Neutrophil (primary cell): ENCODE data around the gene CLEC2L.

Source experiments
- H3K27ac ChIP-seq: fragments of 200-600 bp; sonication (generic); 2 replicates; pipeline ENCODE4 v1.5.1; 2016; ENCODE audit warnings: mild to moderate bottlenecking, moderate library complexity
- H3K27me3 ChIP-seq: fragments of 200-600 bp; sonication (generic); 2 replicates; pipeline ENCODE4 v1.6.0; 2016; ENCODE audit warnings: mild to moderate bottlenecking
- H3K36me3 ChIP-seq: fragments of 200-600 bp; sonication (generic); 2 replicates; pipeline ENCODE4 v1.5.1; 2017
- H3K4me1 ChIP-seq, 2 experiments: fragments of 200-600 bp in 1 of 2; sonication (generic) in 1 of 2; 1 replicate in 1 of 2; 2 replicates in 1 of 2; pipeline versions ENCODE4 v1.5.1 to v1.6.1; 2013 to 2016; ENCODE audit warnings: low read depth in 1 of 2, low read length in 1 of 2, mild to moderate bottlenecking in 1 of 2, moderate library complexity in 1 of 2; ENCODE audit not compliant: control insufficient read depth in 1 of 2, insufficient read depth in 1 of 2
- H3K4me3 ChIP-seq, 2 experiments: fragments of 200-600 bp in 1 of 2; sonication (generic) in 1 of 2; 1 replicate in 1 of 2; 2 replicates in 1 of 2; pipeline ENCODE4 v1.5.1; 2013 to 2016; ENCODE audit warnings: low read depth in 1 of 2, low read length in 1 of 2, mild to moderate bottlenecking in 1 of 2, moderate library complexity in 1 of 2
- H3K9me3 ChIP-seq: fragments of 200-600 bp; sonication (generic); 2 replicates; pipeline ENCODE4 v1.5.1; 2016
- CTCF ChIP-seq: fragments of 200-600 bp; sonication (generic); IDR thresholded peaks from 2 replicates; pipeline ENCODE4 v1.5.1; 2016; ENCODE audit warnings: antibody characterized with exemption

The CLEC2L gene

GRCh38 chr7:139560199-139560598 lies 36.7 kb downstream of the CLEC2L start:
- H3K36me3 ChIP-seq, result peaks cover 34% of the 10 kb centered on the region
- no peak for TF ChIP-seq CTCF
- H3K27me3 ChIP-seq, result no peaks in the 10 kb centered on the region
- H3K4me1 ChIP-seq, result peaks cover 0 to 9% of the 10 kb centered on the region in 2 experiments
- H3K9me3 ChIP-seq, result no peaks in the 10 kb centered on the region
- no peak overlapping the region for H3K27ac ChIP-seq
- H3K4me3 ChIP-seq, result no peak overlapping the region

- Histone ChIP-seq H3K9me3 (no peaks in the 10 kb centered on the region), H3K4me1 (peaks cover 0 to 9% of the 10 kb centered on the region in 2 experiments), H3K4me3 (no peak overlapping the region), H3K36me3 (peaks cover 34% of the 10 kb centered on the region), H3K27me3 (no peaks in the 10 kb centered on the region), H3K27ac (no peak overlapping the region)
- no peak for TF ChIP-seq CTCF
Measured at GRCh38 chr7:139560678-139561077, 37.2 kb downstream of the CLEC2L start.

- Histone ChIP-seq H3K36me3 (peaks cover 45% of the 10 kb centered on the region), H3K4me1 (peaks cover 0 to 9% of the 10 kb centered on the region in 2 experiments), H3K9me3 (no peaks in the 10 kb centered on the region), H3K27ac (no peak overlapping the region), H3K27me3 (no peaks in the 10 kb centered on the region), H3K4me3 (no peak overlapping the region)
- no peak for TF ChIP-seq CTCF
Measured at GRCh38 chr7:139562491-139562890, 39.0 kb downstream of the CLEC2L start.

- H3K27ac ChIP-seq, result no peak overlapping the region
- no peak overlapping the region for H3K4me3 ChIP-seq
- H3K4me1 ChIP-seq, result peaks cover 0 to 9% of the 10 kb centered on the region in 2 experiments
- H3K36me3 ChIP-seq, result peaks cover 50% of the 10 kb centered on the region
- no peaks in the 10 kb centered on the region for H3K27me3 ChIP-seq
- no peak for TF ChIP-seq CTCF
- H3K9me3 ChIP-seq, result no peaks in the 10 kb centered on the region
Measured at GRCh38 chr7:139562961-139563565, 39.6 kb downstream of the CLEC2L start.

- Histone ChIP-seq H3K36me3 (peaks cover 58% of the 10 kb centered on the region), H3K4me1 (peaks cover 7 to 15% of the 10 kb centered on the region in 2 experiments), H3K4me3 (no peak overlapping the region), H3K27me3 (no peaks in the 10 kb centered on the region), H3K27ac (no peak overlapping the region), H3K9me3 (no peaks in the 10 kb centered on the region)
- no peak for TF ChIP-seq CTCF
Measured at GRCh38 chr7:139563856-139564255, 40.4 kb downstream of the CLEC2L start.
